ENCODE results near the gene PADI1.

DNA sequence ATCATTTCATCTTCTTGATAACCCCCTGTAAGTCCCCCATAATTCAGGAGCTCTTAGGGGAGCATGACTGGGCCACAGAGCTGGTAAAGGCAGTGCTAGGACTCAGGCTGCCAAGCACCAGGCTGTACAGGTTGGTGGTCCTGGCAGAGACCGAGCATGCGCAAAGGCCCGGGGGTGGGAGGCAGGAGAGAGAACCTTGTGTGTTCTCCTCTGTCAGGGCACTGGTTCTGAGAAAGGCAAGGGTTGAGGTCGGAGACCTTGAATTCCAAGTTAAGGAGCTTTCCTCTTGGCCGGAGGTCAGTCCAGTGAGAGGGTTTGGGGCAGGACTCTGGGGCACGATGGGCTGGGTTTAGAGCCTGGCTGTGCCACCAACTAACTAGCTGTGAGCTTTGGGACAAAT, 67.1 kb downstream of the PADI1 start:
- TF ChIP-seq, protein P1, sequence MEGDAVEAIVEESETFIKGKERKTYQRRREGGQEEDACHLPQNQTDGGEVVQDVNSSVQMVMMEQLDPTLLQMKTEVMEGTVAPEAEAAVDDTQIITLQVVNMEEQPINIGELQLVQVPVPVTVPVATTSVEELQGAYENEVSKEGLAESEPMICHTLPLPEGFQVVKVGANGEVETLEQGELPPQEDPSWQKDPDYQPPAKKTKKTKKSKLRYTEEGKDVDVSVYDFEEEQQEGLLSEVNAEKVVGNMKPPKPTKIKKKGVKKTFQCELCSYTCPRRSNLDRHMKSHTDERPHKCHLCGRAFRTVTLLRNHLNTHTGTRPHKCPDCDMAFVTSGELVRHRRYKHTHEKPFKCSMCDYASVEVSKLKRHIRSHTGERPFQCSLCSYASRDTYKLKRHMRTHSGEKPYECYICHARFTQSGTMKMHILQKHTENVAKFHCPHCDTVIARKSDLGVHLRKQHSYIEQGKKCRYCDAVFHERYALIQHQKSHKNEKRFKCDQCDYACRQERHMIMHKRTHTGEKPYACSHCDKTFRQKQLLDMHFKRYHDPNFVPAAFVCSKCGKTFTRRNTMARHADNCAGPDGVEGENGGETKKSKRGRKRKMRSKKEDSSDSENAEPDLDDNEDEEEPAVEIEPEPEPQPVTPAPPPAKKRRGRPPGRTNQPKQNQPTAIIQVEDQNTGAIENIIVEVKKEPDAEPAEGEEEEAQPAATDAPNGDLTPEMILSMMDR (IDR thresholded peaks at IDR 0.05; ENCODE audit: insufficient read depth, low read length, poor library complexity, severe bottlenecking) = no peak
- TF ChIP-seq EZH2phosphoT487 (conservative IDR thresholded peaks at IDR 0.05; ENCODE audit: low read length) = no peak

Measured in SU-DHL-6 (cell line).